Heart left ventricle (tissue), 16 donors: ENCODE data around the gene NTMT1. TPM values are rescaled to one million over a fixed set of nuclear protein-coding genes. Genes with fewer than 3 reads are reported as not detected.

Source experiments
- ATAC-seq, 4 donors: fragments of 200-7000 bp; cut with Tn5 transposase; one replicate each; pipeline ENCODE4 v1.9.1; 2020 to 2022; ENCODE audit warnings: moderate library complexity in 4 of 4, mild to moderate bottlenecking in 3 of 4, moderate number of reproducible peaks in 1 of 4
- DNase-seq, 5 donors: peaks; one replicate each; pipeline ENCODE4 v3.0.0-alpha.2; 2020
- H3K27ac ChIP-seq, 12 donors: fragments of 200-600 bp; sonication (generic) in 4 of 12; one replicate each; pipeline versions ENCODE4 v1.5.0 to v1.8.0; 2016 to 2022; ENCODE audit warnings: mild to moderate bottlenecking in 2 of 12
- H3K27me3 ChIP-seq, 9 donors: fragments of 200-600 bp; sonication (generic) in 2 of 9; one replicate each; pipeline versions ENCODE4 v1.5.1 to v1.8.0; 2016 to 2022; ENCODE audit warnings: mild to moderate bottlenecking in 3 of 9
- H3K36me3 ChIP-seq, 9 donors: fragments of 200-600 bp; sonication (generic) in 2 of 9; one replicate each; pipeline versions ENCODE4 v1.5.0 to v1.8.0; 2018 to 2022; ENCODE audit warnings: mild to moderate bottlenecking in 2 of 9
- H3K4me1 ChIP-seq, 12 donors: fragments of 200-600 bp; sonication (generic) in 4 of 12; one replicate each; pipeline versions ENCODE4 v1.5.0 to v1.8.0; 2016 to 2022; ENCODE audit warnings: mild to moderate bottlenecking in 3 of 12
- H3K4me3 ChIP-seq, 12 donors: fragments of 200-600 bp; sonication (generic) in 4 of 12; one replicate each; pipeline versions ENCODE4 v1.5.0 to v1.8.0; 2017 to 2022; ENCODE audit warnings: mild to moderate bottlenecking in 9 of 12, moderate library complexity in 4 of 12
- H3K9me3 ChIP-seq, 12 donors: fragments of 200-600 bp; sonication (generic) in 4 of 12; one replicate each; pipeline versions ENCODE4 v1.5.0 to v1.8.0; 2016 to 2022; ENCODE audit warnings: mild to moderate bottlenecking in 1 of 12
- CTCF ChIP-seq, 12 donors: fragments of 200-600 bp; sonication (generic) in 4 of 12; IDR thresholded peaks; one replicate each; pipeline versions ENCODE4 v1.5.0 to v1.8.0; 2018 to 2022; ENCODE audit warnings: antibody characterized with exemption in 12 of 12, mild to moderate bottlenecking in 5 of 12
- POLR2A ChIP-seq, 2 donors: fragments of 450-650 bp; IDR thresholded peaks; one replicate each; pipeline ENCODE4 v1.6.1; 2017; ENCODE audit warnings: antibody characterized with exemption in 2 of 2, mild to moderate bottlenecking in 2 of 2, moderate library complexity in 2 of 2
- WGBS, 4 donors: extraction: QIAGEN DNeasy Blood & Tissue Kit in 2 of 4; methylation state at CpG; one replicate each; pipeline versions ENCODE4 v1.1.5 to v1.1.7; 2013 to 2018; 5-methylcytosine and 5-hydroxymethylcytosine counted together
- intact Hi-C, 10 donors: fragments of 100-400 bp; cut with DNase I; formaldehyde crosslinking; loops; one replicate each; pipeline versions ENCODE4 v1.11.1 to v1.14.2; 2022
- polyA plus RNA-seq, 2 donors: library from polyadenylated mRNA; stranded (reverse); fragments of 200-250 nt; gene quantifications; one replicate each; pipeline ENCODE4 v1.2.3, GENCODE V29; 2013
- total RNA-seq, 9 donors: library from RNA; depleted of rRNA in 2 of 9; stranded (reverse); fragments of >200 nt in 2 of 9; fragmentation: NEBNext Ultra II Directional in 3 of 9; extraction: Animal tissue kit (Norgen Biotek cat#: 25700) in 3 of 9; gene quantifications; one replicate each; pipeline versions ENCODE4 v1.1.0 to v1.2.4, GENCODE V29; 2016 to 2023
- donor health status: ischemic (EF 13 %, LVEDD 7.1; RV severe dilation, severe dysfunction).
- donor health status: healthy with polysubstance abuse.
- donor health status: DM: no; HTN: yes; CAD: no.
- donor health status: DM: no; HTN: no; CAD: no.
- donor health status: ischemic (EF 25% LVEDD 6.9; RV normal size, moderate dysfunction).
- donor health status: ischemic (EF 25% LVEDD 5.7; RV mildly dilated, moderate dysfunction).
- donor health status: healthy.
- donor health status: DM: yes; HTN: yes; CAD: no.
- donor health status: ischemic (EF 35%, LVEDD 5.7; RV mildly dilated, moderate dysfunction).
- donor health status: nonischemic (EF 11% LVEDD 7.7; RV severe dilation, severe dysfunction).
- donor health status: DM: yes; HTN: yes; CAD: no.
- donor health status: PGD.
- donor health status: ischemic (EF 29% LVEDD 5.4; RV normal size, mild dysfunction).
- donor health status: nonischemic (EF 23%, LVEDD 6.1; RV moderate dilation, normal function).

Gene NTMT1
- total and polyA plus RNA-seq, 11 donors: 39.0 to 111 (median 61.5) TPM

- Histone ChIP-seq H3K4me3 (no peak overlapping the region), H3K36me3 (no peaks in the 10 kb centered on the region), H3K4me1 (peaks cover 0 to 30% (median 25%) of the 10 kb centered on the region in 12 donors), H3K9me3 (no peaks in the 10 kb centered on the region), H3K27me3 (no peaks in the 10 kb centered on the region), H3K27ac (peak overlapping the region in 1 of 12 donors; percentile 24)
- ATAC-seq: no peak
- TF ChIP-seq POLR2A (IDR thresholded peaks at IDR 0.05) (no peak), CTCF (IDR thresholded peaks at IDR 0.05) (no peak)
- intact Hi-C loops: loop anchor here in 2 of 10 donors (2.0 to 10.0 kb wide), 3 partner anchors 438 to 482 kb away; partner anchors contain the start of gene IER5L (in 1 of the 2)
- WGBS, 4 donors: 77 to 84% (median 81%) methylated on average over 14 to 15 of the region's 15 CpGs
- DNase-seq: no peak
Measured at GRCh38 chr9:129612815-129613519, 13.0 kb upstream of the NTMT1 start.

GRCh38 chr9:129613520-129614175, 12.3 kb upstream of the NTMT1 start:
- intact Hi-C loops: loop anchor here in 2 of 10 donors (2.0 to 10.0 kb wide), 3 partner anchors 439 to 483 kb away; partner anchors contain the start of gene IER5L (in 1 of the 2)
- no peak for TF ChIP-seq CTCF (IDR thresholded peaks at IDR 0.05)
- no peak for TF ChIP-seq POLR2A (IDR thresholded peaks at IDR 0.05)
- Histone ChIP-seq H3K4me3 (no peak overlapping the region), H3K27ac (peak overlapping the region in 1 of 12 donors; percentile 31), H3K4me1 (peaks cover 0 to 23% (median 20%) of the 10 kb centered on the region in 12 donors), H3K9me3 (no peaks in the 10 kb centered on the region), H3K36me3 (no peaks in the 10 kb centered on the region), H3K27me3 (no peaks in the 10 kb centered on the region)
- DNase-seq (no peak), ATAC-seq (no peak)
- WGBS, 4 donors: 77 to 81% (median 79%) methylated on average over 18 to 19 of the region's 19 CpGs

- Histone ChIP-seq H3K4me3 (no peak overlapping the region), H3K36me3 (no peaks in the 10 kb centered on the region), H3K4me1 (peaks cover 0 to 15% (median 10%) of the 10 kb centered on the region in 12 donors), H3K27me3 (peaks cover 0 to 11% (median 0%) of the 10 kb centered on the region in 9 donors), H3K9me3 (no peaks in the 10 kb centered on the region), H3K27ac (no peak overlapping the region)
- ATAC-seq: no peak
- WGBS, 4 donors: 87 to 96% (median 93%) methylated on average over 10 of the region's 10 CpGs
- intact Hi-C loops: loop anchor here in 1 of 10 donors (10.0 kb wide), 1 partner anchor 440 kb away; the partner anchor contains the start of gene IER5L
- DNase-seq: peak in 1 of 5 donors; percentile 48
- no peak for TF ChIP-seq CTCF (IDR thresholded peaks at IDR 0.05)
- TF ChIP-seq POLR2A (IDR thresholded peaks at IDR 0.05): no peak
Measured at GRCh38 chr9:129614932-129615331, 11.0 kb upstream of the NTMT1 start.
